Measurements from ENCODE around the gene PIP4K2A.

DNA sequence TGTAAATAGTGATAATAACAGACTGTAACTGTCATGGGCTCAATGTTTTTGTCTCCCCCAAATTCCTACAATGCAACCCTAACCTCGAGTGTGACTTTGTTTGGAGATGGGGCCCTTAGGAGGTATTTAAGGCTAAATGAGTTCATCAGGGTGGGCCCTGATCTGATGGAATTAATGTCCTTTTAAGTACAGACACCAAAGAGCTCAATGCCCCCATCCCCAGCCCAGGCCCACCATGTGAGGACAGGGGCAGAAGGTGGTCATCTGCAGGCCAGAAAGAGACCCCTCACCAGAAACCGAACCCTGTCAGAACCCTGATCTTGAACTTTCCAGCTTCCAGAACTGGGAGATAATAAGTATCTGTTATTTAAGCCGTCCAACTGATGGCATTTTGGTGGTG is 83.2 kb downstream of the PIP4K2A start:
- TF ChIP-seq, protein P1, sequence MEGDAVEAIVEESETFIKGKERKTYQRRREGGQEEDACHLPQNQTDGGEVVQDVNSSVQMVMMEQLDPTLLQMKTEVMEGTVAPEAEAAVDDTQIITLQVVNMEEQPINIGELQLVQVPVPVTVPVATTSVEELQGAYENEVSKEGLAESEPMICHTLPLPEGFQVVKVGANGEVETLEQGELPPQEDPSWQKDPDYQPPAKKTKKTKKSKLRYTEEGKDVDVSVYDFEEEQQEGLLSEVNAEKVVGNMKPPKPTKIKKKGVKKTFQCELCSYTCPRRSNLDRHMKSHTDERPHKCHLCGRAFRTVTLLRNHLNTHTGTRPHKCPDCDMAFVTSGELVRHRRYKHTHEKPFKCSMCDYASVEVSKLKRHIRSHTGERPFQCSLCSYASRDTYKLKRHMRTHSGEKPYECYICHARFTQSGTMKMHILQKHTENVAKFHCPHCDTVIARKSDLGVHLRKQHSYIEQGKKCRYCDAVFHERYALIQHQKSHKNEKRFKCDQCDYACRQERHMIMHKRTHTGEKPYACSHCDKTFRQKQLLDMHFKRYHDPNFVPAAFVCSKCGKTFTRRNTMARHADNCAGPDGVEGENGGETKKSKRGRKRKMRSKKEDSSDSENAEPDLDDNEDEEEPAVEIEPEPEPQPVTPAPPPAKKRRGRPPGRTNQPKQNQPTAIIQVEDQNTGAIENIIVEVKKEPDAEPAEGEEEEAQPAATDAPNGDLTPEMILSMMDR (IDR thresholded peaks at IDR 0.05), result no peak
- no peak for TF ChIP-seq POLR2A (IDR thresholded peaks at IDR 0.05)
